Lung microvascular endothelial cell (primary cell): ENCODE measurements around the gene MBD5. TPM values are rescaled to one million over a fixed set of nuclear protein-coding genes. Genes with fewer than 3 reads are reported as not detected.
A peak's percentile ranks its signal among the peaks of the same experiment; 100 is the strongest.

Source experiments
- DNase-seq, 2 donors: peaks; one replicate each; pipeline versions ENCODE4 v3.0.0 to v3.0.0-alpha.2; 2010; ENCODE audit warnings: low read depth in 2 of 2
- total RNA-seq: library from RNA; depleted of rRNA; stranded (reverse); fragments of >200 nt; gene quantifications from 2 replicates; pipeline ENCODE4 v1.2.1, GENCODE V29; 2014

MBD5 gene
- total RNA-seq, 1 donor from 2014 or later = 5.2 TPM

DNA sequence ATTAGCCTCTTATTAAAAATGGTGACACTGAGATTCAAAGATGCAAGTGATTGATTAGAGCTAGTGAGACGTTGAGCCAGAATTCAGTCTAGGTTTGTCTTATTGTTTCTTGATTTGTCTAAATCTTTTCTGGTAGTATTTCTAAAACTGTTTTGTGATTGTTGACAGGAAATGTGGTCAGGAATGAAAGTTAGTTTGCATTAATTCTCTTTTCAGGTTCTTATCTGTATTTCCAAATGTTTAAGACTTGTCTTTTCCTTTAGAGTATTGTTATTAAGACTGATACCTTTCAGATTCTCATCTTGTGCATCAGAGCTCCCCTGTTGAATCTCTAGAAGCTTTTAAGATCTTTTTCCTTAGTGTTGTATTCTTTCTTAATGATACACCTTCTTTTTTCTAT is 89.3 kb downstream of the MBD5 start:
- DNase-seq = no peak

DNA sequence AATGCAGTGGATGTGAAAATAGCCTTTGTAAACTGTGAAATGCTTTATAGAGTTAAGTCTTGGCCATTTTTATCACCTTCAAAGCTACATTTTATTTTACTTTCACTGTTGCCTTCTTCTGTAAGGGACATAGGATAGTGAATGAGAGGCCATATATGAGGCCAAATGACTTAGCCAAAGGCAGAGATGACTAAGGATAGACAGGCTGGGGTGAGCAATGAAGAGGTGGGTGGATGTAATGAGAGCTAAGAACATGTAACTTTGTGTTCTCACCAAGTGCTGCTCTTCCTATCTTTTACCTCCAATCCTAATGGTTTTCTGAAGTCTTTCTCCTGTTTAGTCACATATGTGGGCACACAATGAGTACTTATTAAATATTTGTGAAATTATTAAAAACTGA is 101.9 kb downstream of the MBD5 start:
- no peak for DNase-seq

GRCh38 chr2:148124271-148124670 is 103.4 kb downstream of the MBD5 start:
- no peak for DNase-seq

DNA sequence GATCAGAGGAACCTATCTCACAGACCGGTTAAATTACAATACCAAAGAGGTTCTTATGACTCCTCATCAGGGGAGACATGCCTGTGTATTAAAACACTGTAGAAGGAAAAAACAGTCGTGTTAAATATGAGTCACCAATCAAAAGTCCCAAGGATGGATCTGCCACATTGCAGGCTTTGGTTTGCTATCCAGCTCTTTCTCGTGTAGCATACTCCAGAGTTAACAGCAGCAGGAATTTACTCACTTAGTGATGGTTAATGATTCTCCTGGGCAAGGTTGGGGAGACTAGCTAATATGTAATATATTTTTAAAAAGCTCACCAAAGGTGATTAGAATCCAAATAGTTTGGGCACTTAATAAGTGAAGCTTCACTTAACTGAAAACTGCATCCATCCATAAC is 109.7 kb downstream of the MBD5 start:
- peak in 1 of 2 donors; percentile 52 for DNase-seq

DNA sequence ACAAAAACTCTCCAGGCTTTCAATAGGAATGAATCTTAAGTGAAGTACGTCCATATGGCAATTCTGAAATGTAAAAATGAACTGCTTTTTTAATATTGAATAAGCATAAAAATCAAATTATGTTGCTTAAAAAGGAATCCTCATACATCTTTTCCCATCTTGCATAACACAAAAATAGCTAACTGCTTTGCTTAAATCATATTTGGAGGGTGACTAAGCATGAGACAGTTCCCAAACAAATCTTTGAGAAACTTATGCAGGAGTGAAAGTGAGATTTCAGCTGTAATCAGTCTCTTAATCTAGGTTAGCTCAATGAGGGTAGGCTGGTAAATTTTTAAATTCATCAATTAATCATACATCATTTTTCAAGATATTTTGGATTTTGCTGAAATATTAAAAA is 111.5 kb downstream of the MBD5 start:
- DNase-seq = peak in 1 of 2 donors; percentile 45

- DNase-seq = no peak
Measured at GRCh38 chr2:148135705-148136104, 114.8 kb downstream of the MBD5 start.

DNA sequence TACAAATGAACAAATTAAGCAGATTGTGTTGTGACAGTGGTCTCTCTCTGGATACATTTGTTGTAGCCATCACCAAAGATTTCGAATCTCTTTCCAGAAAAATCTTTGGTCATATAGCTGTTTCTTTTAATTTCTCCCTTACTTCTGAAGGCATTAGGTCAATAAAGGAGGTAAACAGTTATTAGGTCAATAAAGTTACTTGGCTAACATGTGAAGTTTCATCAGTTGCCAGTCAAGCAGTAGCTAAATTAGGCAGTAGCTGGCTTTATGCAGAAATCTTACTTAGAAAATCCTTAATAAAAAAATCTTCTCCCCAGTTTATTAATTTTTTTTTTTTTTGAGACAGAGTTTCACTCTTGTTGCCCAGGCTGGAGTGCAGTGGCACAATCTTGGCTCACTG is 115.5 kb downstream of the MBD5 start:
- DNase-seq = no peak

DNA sequence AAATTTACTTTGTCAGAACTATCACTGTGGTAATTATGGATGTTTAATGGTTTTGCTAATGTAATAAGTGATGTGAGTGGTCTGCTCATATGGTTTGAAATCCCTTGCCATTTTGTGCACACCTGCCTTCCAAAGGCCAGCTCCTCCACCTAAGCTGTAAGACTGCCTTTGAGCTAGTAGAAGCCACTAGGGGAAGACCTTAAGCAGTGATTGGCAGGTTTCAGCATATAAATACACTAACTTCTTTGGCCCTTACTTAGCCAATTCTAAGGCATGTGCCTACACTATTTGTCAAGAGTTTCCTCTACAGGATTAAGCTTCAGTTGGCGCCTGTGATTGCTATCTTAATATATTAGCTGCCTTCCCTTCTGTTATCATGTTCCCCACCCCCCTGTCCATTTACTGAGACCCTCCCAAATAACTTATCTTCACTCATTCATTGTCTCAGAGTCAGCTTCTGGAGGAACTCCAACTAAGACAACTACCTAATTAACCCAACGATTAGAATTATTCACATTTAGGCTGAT is 141.1 kb downstream of the MBD5 start:
- no peak for DNase-seq

DNA sequence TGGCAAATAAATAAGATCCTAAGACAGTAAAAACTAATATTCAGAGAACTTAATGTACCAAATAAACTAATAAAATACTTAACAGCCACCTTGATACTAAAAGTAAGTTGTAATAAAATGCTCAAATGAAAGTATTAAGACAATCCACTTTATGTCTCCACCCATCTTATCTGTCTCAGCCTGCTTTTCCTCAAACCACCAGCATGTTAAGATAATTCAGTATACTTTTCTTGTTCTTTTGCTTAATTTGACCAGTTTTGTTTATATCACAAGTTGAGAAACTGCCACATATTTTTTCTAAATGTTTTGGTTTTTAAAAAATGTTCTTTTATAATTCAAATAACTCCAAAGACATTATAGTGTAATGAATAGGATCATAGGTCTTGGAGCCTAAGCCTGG is 142.0 kb downstream of the MBD5 start:
- no peak for DNase-seq

GRCh38 chr2:148165975-148166374 is 145.1 kb downstream of the MBD5 start:
- DNase-seq = no peak

DNA sequence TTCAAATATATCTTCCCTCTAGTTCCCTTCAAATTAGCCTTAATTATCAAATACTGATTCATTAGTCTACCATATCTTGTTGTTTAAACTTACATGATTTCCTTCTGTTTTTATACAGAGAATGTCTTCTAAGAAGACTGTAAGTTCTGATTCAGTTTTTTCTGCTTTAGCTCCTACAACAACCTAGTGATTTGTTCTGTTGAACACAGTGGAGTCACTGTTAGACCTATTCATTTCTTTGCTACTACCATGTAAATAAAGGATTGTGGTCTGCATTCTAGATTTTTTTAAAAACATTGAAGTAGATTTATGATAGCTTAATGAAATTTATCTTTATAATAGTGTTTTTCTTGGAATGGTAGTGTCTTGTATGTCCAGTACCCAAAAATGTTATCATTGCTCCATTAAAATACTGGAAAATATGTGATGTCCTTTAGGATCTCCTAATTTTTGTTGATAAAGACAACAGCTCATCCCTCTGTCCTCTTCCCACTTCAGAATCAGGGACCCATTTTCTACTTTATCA is 146.4 kb downstream of the MBD5 start:
- no peak for DNase-seq

GRCh38 chr2:148167855-148168254 is 147.0 kb downstream of the MBD5 start:
- no peak for DNase-seq

- DNase-seq = no peak
Measured at GRCh38 chr2:148172131-148172753, 151.4 kb downstream of the MBD5 start.

DNA sequence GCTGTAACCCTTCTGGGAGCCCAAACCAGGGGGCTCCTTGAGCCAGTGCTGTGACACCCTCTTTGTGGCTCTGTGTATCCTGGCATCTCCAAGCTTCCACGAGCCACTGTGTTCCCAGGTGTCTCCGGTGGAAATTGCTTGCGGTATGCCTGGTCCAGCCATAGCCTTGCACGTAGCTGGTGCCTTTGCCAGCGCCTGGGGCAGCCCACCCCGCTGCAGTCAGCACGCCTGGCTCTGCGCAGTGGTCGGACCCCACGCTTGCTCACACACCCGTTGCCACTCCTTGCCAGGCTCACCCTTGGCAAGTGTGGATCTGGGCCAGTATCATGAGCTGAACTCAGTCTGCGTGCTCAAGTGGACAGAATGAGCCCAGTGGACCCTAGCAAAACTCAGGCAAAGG is 152.3 kb downstream of the MBD5 start:
- no peak for DNase-seq

DNA sequence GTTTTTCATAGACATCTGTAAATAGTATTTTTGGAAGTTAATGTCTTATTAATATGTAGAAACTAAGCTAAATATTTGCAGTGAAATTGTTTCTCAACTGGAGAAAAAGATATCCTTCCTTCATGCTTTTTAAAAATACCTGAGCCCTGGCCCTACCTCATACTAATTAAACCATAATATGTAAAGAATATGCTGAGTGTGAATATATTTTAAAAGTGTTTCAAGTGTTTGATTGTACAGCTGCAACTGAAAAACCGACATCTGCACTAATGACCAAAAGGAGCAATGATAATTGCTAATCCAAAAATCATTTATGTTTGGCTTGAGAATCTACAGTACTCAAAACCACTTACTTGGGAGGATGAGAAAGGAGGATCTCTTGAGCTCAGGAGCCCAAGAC is 156.7 kb downstream of the MBD5 start:
- no peak for DNase-seq

DNA sequence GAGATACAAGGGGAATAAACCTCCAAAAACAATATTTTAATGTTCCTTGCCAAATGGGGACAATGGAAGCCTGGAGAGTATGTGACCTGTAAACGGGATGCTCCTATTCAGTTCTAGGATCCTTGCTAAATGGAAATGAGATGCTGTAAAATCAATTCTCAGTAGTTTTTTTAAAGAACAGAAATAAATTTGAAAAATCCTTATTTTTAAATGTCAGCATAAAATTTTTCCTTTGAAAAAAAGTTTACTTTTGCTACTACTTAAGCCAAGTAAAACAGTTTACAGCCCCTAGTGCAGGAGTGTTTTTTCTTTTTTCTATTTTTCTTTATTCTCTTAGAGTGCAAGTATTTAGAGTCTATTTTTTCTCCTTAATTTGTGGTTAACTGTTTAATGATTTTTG is 158.8 kb downstream of the MBD5 start:
- no peak for DNase-seq

- DNase-seq = no peak
Measured at GRCh38 chr2:148184976-148185375, 164.1 kb downstream of the MBD5 start.

GRCh38 chr2:148194882-148195281 is 174.0 kb downstream of the MBD5 start:
- no peak for DNase-seq

GRCh38 chr2:148201075-148202004 is 180.4 kb downstream of the MBD5 start:
- DNase-seq = peak; percentile 58 to 62

GRCh38 chr2:148202237-148202636 is 181.3 kb downstream of the MBD5 start:
- no peak for DNase-seq

- no peak for DNase-seq
Measured at GRCh38 chr2:148207111-148207510, 186.2 kb downstream of the MBD5 start.

GRCh38 chr2:148209603-148210002 is 188.7 kb downstream of the MBD5 start:
- peak in 1 of 2 donors; percentile 1 for DNase-seq
